HG03575 (cell line): ENCODE results near the gene ZP2.
"Not testable (repeated sequence)": the region's sequence is repeated elsewhere in the genome, so short reads cannot be mapped to it uniquely, and the experiment has no call there.

Experiments used
- ATAC-seq: cut with Tn5 transposase; IDR thresholded peaks from one replicate; pipeline ENCODE4 v1.9.1; 2021; ENCODE audit not compliant: unreplicated experiment, insufficient number of reproducible peaks, low FRiP score; ENCODE audit errors: extremely low read depth

The ZP2 gene

DNA sequence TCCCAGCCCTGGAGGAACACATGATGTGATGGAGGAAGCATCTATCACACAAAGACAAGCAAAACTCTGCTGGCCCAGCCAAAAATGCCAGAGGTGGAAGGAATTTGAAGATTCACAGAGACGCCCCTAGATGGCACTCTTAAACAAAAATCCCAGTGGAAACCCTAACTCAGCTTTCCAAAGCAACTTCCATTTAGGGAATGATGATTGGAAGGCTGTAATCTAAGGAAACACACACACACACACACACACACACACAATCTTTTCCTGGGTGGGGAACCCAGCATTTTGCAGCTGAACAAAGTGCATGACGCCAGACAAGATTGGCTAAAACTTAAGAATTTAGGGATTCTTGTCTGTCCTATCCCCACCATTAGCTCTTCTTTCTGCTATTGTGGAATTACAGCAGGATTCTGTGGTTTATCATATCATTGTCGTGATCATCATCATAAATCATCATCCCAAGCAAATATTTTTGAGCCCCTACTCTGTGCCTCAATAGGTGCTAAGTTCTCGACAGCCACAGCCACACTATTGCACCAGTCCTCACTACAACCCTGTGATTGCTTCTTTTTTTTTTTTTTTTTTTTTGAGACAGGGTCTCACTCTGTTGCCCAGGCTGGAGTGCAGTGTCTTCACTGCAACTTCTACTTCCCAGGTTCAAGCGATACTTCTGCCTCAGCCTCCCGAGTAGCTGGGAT, 54.5 kb downstream of the ZP2 start:
- no peak for ATAC-seq

DNA sequence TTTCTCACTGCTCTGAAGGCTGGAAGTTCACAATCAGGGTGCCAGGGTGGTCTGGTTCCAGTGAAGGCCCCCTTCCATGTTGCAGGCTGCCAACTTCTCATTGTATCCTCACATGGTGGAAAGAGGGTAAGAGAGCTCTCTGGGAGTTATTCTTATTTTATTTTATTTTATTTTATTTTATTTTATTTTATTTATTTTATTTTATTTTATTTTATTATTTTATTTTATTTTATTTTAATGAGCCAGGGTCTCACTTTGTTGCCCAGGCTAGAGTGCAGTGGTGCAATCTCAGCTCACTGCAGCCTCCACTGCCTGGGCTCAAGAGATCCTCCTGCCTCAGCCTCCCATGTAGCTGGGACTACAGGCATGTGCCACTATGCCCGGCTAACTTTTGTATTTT, 55.4 kb downstream of the ZP2 start:
- not testable (repeated sequence) for ATAC-seq

DNA sequence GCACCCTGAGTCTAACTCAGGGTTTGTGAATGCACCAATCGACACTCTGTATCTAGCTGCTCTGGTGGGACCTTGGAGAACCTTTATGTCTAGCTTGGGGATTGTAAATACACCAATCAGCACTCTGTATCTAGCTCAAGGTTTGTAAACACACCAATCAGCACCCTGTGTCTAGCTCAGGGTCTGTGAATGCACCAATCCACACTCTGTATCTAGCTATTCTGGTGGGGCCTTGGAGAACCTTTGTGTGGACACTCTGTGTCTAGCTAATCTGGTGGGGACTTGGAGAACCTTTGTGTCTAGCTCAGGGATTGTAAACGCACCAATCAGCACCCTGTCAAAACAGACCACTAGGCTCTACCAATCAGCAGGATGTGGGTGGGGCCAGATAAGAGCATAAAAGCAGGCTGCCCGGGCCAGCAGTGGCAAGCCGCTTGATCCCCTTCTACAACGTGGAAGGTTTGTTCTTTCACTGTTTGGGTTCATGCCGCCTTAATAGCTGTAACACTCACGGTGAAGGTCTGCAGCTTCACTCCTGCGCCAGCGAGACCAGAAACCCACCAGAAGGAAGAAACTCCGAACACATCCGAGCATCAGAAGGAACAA, 58.1 kb downstream of the ZP2 start:
- not testable (repeated sequence) for ATAC-seq

DNA sequence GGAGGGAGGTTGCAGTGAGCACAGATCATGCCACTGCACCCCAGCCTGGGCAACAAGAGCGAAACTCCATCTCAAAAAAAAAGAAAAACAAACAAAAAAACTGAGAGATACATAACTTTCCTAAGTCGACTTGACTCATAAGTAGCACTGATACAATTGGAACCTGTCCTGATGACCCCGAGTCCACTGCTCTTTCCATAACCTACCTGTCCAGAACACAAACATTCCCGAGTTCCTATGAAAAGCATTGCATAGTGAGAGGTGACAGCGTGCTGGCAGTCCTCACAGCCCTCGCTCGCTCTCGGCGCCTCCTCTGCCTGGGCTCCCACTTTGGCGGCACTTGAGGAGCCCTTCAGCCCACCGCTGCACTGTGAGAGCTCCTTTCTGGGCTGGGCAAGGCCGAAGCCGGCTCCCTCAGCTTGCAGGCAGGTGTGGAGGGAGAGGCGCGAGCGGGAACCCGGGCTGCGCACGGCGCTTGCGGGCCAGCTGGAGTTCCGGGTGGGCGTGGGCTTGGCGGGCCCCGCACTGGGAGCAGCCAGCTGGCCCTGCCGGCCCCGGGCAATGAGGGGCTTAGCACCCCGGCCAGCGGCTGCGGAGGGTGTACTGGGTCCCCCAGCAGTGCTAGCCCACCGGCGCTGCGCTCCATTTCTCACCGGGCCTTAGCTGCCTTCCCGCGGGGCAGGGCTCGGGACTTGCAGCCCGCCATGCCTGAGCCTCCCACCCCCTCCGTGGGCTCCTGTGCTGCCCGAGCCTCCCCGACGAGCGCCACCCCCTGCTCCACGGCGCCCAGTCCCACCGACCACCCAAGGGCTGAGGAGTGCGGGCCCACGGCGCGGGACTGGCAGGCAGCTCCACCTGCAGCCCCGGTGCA, 59.0 kb downstream of the ZP2 start:
- ATAC-seq = not testable (repeated sequence)

DNA sequence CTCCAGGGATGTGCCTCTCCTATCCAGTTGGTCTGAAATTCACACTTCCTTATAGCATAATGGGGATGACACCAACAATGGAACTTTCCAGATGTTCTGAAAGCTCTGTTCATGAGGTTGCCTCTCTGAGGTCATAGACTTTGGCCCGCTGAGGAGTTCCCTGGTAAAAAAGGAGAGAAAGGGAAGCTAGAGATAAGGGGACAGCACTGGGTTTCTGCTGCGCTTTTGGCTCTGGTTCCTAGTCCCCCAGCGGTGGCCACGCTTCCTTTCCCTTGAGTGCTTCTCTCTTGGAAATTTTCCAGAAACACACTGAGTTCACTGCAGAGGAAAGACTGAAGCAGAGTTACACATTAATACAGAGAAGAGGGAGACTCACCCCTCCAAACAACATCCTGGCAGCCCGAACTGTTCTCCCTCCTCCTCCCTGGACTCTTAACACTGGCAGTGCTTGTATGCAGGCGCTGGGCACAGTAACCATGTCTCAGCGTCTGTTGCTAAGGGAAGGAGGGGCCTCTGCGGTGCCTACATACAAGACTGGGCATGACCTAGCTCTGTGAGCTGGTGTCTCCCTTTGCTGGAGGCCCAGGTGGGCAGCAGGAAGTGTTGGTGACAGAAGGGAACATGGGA, 60.9 kb downstream of the ZP2 start, which contains the start of gene DNAH3:
Gene DNAH3 (minus strand): TSS at position 472 of the 627 bp plus-strand sequence. CDS start 527 bp downstream, outside the sequence.
- ATAC-seq = no peak
